ENCODE data around the gene SMYD3. TPM values are rescaled to one million over a fixed set of nuclear protein-coding genes. Genes with fewer than 3 reads are reported as not detected.

Gene SMYD3
- total RNA-seq, 1 donor from 2014 or later: 23.8 TPM

- no peak for DNase-seq (ENCODE audit: low read depth)
- no peak overlapping the region for H3K4me3 ChIP-seq (ENCODE audit: low read depth, low read length)
- TF ChIP-seq CTCF (conservative IDR thresholded peaks at IDR 0.05; ENCODE audit: low read depth, low read length): peak; percentile 13
Measured at GRCh38 chr1:246355411-246356230, 151.5 kb downstream of the SMYD3 start.

- TF ChIP-seq CTCF (conservative IDR thresholded peaks at IDR 0.05; ENCODE audit: low read depth, low read length): no peak
- DNase-seq (ENCODE audit: low read depth): no peak
- no peak overlapping the region for H3K4me3 ChIP-seq (ENCODE audit: low read depth, low read length)
Measured at GRCh38 chr1:246351721-246352120, 155.4 kb downstream of the SMYD3 start.

DNA sequence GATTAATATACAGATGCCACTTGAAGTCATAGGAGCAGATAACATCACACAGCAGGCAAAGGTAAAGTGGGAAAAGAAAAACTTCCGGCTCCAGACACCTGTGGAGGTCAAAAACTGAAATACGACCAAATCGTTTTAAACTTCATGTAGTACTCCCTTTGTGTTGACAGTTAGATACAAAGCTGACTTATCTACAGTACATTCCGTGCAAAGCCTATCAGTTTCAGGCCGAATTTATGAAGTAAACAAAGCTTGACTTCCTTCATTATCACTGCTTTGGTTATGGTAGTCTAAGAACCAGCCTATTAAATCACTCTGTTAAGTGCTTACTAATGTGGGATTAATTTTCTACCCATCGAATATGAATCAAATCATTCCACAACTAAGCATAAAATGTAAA is 156.3 kb downstream of the SMYD3 start:
- no peak for DNase-seq (ENCODE audit: low read depth)
- no peak overlapping the region for H3K4me3 ChIP-seq (ENCODE audit: low read depth, low read length)
- no peak for TF ChIP-seq CTCF (conservative IDR thresholded peaks at IDR 0.05; ENCODE audit: low read depth, low read length)

DNA sequence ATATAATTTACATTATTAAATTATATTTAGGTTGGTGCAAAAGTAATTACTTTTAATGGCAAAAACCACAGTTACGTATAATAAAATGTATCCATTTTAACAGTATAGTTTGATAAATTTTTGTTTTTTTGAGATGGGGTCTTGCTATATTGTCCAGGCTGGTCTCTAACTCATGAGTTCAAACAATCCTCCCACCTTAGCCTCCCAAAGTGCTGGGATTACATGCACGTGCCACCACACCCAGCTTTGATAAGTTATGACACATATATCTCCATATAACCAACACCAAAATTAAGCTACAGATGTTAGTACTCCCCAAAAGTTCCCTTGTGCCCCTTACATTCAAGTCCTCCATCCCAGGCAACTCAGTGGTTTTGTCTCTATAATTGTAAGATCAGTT is 163.1 kb downstream of the SMYD3 start:
- no peak for TF ChIP-seq CTCF (conservative IDR thresholded peaks at IDR 0.05; ENCODE audit: low read depth, low read length)
- DNase-seq (ENCODE audit: low read depth): no peak
- H3K4me3 ChIP-seq (ENCODE audit: low read depth, low read length): no peak overlapping the region

DNA sequence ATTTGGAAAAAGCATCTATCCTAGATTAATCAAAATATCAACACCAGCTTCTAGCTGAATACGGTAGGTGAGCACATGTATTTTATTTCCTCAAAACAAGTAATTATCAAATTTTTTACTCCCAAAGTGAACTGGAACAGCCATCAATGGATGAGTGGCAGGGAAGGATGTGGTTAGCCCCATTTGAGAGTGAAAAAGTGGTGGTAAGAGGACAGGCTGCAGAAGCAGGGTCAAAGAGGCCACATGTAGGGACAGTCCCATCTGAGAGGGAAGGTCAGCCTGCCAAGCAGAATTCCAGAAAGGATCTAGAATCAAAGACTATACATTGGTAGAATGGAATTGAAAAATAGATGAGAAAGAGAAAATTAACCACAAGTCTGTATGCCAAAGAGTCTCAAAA is 163.8 kb downstream of the SMYD3 start:
- TF ChIP-seq CTCF (conservative IDR thresholded peaks at IDR 0.05; ENCODE audit: low read depth, low read length): no peak
- H3K4me3 ChIP-seq (ENCODE audit: low read depth, low read length): no peak overlapping the region
- no peak for DNase-seq (ENCODE audit: low read depth)

DNA sequence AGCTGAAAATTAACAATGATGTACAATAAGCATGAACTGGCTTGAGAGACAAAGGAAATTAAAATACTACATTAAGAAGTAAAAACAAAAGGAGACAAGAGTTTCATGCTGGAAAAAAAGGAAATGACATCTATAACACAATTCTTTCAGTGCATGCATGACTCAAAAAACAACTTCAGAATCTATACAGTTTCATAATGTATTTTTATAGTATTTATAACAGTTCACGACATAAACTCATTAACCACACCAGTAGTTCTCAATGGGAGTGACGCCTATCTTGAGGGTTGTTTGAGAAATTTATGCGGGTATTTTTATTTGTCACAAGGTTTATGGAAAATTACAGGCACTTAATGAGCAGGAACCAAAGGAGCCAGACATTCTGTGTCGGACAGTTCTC is 168.5 kb downstream of the SMYD3 start:
- no peak for DNase-seq (ENCODE audit: low read depth)
- TF ChIP-seq CTCF (conservative IDR thresholded peaks at IDR 0.05; ENCODE audit: low read depth, low read length): no peak
- no peak overlapping the region for H3K4me3 ChIP-seq (ENCODE audit: low read depth, low read length)

DNA sequence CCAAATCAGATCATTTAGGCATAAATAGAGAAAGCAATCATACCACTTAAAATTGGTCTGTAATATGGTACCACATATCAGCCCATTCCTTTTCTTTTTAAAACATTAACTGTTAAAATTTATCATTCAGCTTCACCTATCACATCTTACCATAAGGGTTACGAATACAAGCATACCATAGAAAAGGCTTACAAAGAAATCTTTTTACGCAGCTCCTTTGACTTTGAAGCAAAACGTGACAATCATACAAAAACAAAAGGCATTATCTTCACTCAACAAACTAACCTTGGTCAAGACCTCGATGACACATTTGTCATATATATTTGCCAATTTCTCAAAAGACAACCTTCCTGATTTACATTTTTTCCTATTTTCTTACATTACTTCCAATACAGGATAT is 169.0 kb downstream of the SMYD3 start:
- TF ChIP-seq CTCF (conservative IDR thresholded peaks at IDR 0.05; ENCODE audit: low read depth, low read length): no peak
- no peak for DNase-seq (ENCODE audit: low read depth)
- no peak overlapping the region for H3K4me3 ChIP-seq (ENCODE audit: low read depth, low read length)
